HepG2 (cell line): Measurements from ENCODE around the gene LIF. TPM values are rescaled to one million over a fixed set of nuclear protein-coding genes. Genes with fewer than 3 reads are reported as not detected.
A peak's percentile ranks its signal among the peaks of the same experiment; 100 is the strongest.

Experiments
- ARNT2 ChIP-seq: sonication (generic); formaldehyde crosslinking; IDR thresholded peaks from 2 replicates; pipeline ENCODE4 v1.8.0; 2022; ENCODE audit warnings: mild to moderate bottlenecking, low read depth, missing genetic modification reagents, moderate library complexity
- ATF6 ChIP-seq: sonication (generic); formaldehyde crosslinking; conservative IDR thresholded peaks from 2 replicates; pipeline ENCODE4 v1.4.0; 2020; ENCODE audit warnings: missing genetic modification reagents
- ATM ChIP-seq: fragments of 450-650 bp; IDR thresholded peaks from 2 replicates; pipeline ENCODE4 v1.7.1; 2017; ENCODE audit warnings: mild to moderate bottlenecking, borderline replicate concordance
- BCL3 ChIP-seq: sonication (generic); formaldehyde crosslinking; IDR thresholded peaks from 2 replicates; pipeline ENCODE4 v1.5.1; 2020; ENCODE audit warnings: mild to moderate bottlenecking, missing genetic modification reagents, moderate library complexity
- E2F2 ChIP-seq: sonication (generic); formaldehyde crosslinking; IDR thresholded peaks from 2 replicates; pipeline ENCODE4 v1.4.0; 2020; ENCODE audit warnings: missing genetic modification reagents, borderline replicate concordance
- IRF9 ChIP-seq: sonication (generic); formaldehyde crosslinking; IDR thresholded peaks from 2 replicates; pipeline ENCODE4 v1.8.0; 2022; ENCODE audit warnings: missing genetic modification reagents, mild to moderate bottlenecking, borderline replicate concordance
- PAXIP1 ChIP-seq: sonication (generic); formaldehyde crosslinking; conservative IDR thresholded peaks from 2 replicates; pipeline ENCODE4 v1.4.0; 2020; ENCODE audit warnings: mild to moderate bottlenecking, missing genetic modification reagents, moderate library complexity
- TCF12 ChIP-seq, 2 experiments: fragments of 450-650 bp in 1 of 2; sonication (generic) in 1 of 2; formaldehyde crosslinking in 1 of 2; IDR thresholded peaks; 2 replicates each; pipeline versions ENCODE4 v1.6.1 to v1.8.0; 2017 to 2022; ENCODE audit warnings: antibody characterized with exemption in 1 of 2, mild to moderate bottlenecking in 1 of 2, missing genetic modification reagents in 1 of 2, moderate library complexity in 1 of 2
- ZNF101 ChIP-seq: sonication (generic); formaldehyde crosslinking; IDR thresholded peaks from 2 replicates; pipeline ENCODE4 v1.4.0; 2020; ENCODE audit warnings: mild to moderate bottlenecking, low read depth, missing genetic modification reagents, borderline replicate concordance
- ZNF331 ChIP-seq: sonication (generic); formaldehyde crosslinking; IDR thresholded peaks from 2 replicates; pipeline ENCODE4 v1.4.0; 2020; ENCODE audit warnings: missing genetic modification reagents
- ZNF550 ChIP-seq: sonication (generic); formaldehyde crosslinking; IDR thresholded peaks from 2 replicates; pipeline ENCODE4 v1.4.0; 2020; ENCODE audit warnings: mild to moderate bottlenecking, missing genetic modification reagents, borderline replicate concordance
- ZNF749 ChIP-seq: sonication (generic); formaldehyde crosslinking; IDR thresholded peaks from 2 replicates; pipeline ENCODE4 v1.8.0; 2022; ENCODE audit warnings: mild to moderate bottlenecking, missing genetic modification reagents, moderate library complexity, borderline replicate concordance
- ZNF792 ChIP-seq: IDR thresholded peaks from 2 replicates; pipeline ENCODE4 v1.6.1; 2016
- polyA plus RNA-seq, 8 experiments: library from polyadenylated mRNA; depleted of rRNA in 3 of 8; stranded (reverse) in 7 of 8; unstranded in 1 of 8; fragments of >200 nt; fragmentation: Illumina TruSeq in 4 of 8; extraction: Trizol in 4 of 8; gene quantifications; 2 replicates each; pipeline versions ENCODE4 v1.2.1 to v1.2.3, GENCODE V29; 2011 to 2016; ENCODE audit warnings: low read depth in 4 of 8, missing spikeins in 1 of 8, mixed read lengths in 1 of 8; ENCODE audit not compliant: insufficient read depth in 1 of 8
- total RNA-seq, 5 experiments: library from RNA; depleted of rRNA; stranded (reverse); fragments of >200 nt; fragmentation: Illumina TruSeq; extraction: Trizol; gene quantifications; 2 replicates each; pipeline ENCODE4 v1.2.3, GENCODE V29; 2016; ENCODE audit warnings: low read depth in 1 of 5
- TF ChIP-seq, protein P1 (sequence below): IDR thresholded peaks from 2 replicates; pipeline ENCODE4 v1.6.1; 2016; ENCODE audit warnings: missing biosample characterization, missing genetic modification reagents, low read depth
- TF ChIP-seq, protein P2 (sequence below): sonication (generic); formaldehyde crosslinking; IDR thresholded peaks from 2 replicates; pipeline ENCODE4 v1.9.0; 2022; ENCODE audit warnings: missing genetic modification reagents, mild to moderate bottlenecking, borderline replicate concordance

LIF gene
- total and polyA plus RNA-seq, 2 of the 13 experiments (the other 11 are each of a cell fraction or from before 2014, with no cell fraction given) = 3.6 to 8.5 TPM

DNA sequence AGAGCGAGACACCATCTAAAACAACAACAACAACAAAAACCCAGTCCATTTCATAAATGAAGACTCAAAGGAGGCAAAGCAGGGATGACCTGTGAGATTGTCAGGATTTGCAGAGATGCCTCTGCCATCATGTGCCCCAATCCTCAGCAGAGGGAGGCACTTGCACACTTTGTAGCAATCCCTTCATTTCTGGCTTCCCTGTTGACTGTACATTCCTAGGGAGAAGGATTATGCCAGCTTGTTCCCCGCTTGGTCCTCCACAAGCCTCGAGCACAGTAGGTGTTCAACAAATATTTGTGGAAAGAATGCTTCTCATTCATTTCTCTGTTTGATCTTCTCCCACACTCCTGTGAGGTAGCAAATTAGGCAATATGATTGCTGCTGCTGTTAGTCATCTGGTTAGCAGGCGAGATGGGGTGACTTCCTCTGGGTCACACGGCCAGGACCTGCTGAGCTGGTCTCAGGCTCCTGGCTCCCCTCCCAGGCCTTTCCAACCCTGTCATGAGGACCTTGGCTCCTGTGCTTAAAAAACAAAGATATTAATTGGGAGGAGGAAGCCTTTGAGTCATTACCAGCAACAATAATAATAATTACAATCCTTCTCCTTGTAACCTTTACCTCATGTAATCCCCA lies 34.1 kb downstream of the LIF start (continued):
- no peak for TF ChIP-seq ZNF550 (CRISPR knock-in tag)
- TF ChIP-seq ZNF331 (CRISPR knock-in tag) = peak; percentile 78
- TF ChIP-seq ATF6 (CRISPR knock-in tag) = no peak
- no peak for TF ChIP-seq ARNT2
- 0 out of 2 replicates have a peak, but pooled peaks have one; percentile 20 for TF ChIP-seq IRF9 (CRISPR knock-in tag)
- TF ChIP-seq ZNF749 (CRISPR knock-in tag) = 0 out of 2 replicates have a peak, but pooled peaks have one; percentile 39
- peak; percentile 74 for TF ChIP-seq PAXIP1
- no peak for TF ChIP-seq E2F2 (CRISPR knock-in tag)
- TF ChIP-seq BCL3 (CRISPR knock-in tag) = no peak
- TF ChIP-seq, protein P1, sequence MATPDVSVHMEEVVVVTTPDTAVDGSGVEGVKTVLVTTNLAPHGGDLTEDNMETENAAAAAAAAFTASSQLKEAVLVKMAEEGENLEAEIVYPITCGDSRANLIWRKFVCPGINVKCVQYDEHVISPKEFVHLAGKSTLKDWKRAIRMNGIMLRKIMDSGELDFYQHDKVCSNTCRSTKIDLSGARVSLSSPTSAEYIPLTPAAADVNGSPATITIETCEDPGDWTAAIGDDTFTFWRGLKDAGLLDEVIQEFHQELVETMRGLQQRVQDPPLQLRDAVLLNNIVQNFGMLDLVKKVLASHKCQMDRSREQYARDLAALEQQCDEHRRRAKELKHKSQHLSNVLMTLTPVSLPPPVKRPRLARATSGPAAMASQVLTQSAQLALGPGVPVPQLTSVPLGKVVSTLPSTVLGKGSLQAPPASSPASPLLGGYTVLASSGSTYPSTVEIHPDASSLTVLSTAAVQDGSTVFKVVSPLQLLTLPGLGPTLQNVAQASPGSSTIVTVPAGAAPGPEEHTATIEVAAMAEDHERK = no peak
- TF ChIP-seq ATM = no peak
- peak; percentile 48; the same call in 1 of the 2 replicates for TF ChIP-seq ZNF792 (CRISPR knock-in tag)
- TF ChIP-seq ZNF101 (CRISPR knock-in tag) = no peak
- TF ChIP-seq TCF12 (IDR thresholded peaks at IDR 0.05) = no peak
- TF ChIP-seq TCF12 (CRISPR knock-in tag; IDR thresholded peaks at IDR 0.05) = no peak
- TF ChIP-seq, protein P2, sequence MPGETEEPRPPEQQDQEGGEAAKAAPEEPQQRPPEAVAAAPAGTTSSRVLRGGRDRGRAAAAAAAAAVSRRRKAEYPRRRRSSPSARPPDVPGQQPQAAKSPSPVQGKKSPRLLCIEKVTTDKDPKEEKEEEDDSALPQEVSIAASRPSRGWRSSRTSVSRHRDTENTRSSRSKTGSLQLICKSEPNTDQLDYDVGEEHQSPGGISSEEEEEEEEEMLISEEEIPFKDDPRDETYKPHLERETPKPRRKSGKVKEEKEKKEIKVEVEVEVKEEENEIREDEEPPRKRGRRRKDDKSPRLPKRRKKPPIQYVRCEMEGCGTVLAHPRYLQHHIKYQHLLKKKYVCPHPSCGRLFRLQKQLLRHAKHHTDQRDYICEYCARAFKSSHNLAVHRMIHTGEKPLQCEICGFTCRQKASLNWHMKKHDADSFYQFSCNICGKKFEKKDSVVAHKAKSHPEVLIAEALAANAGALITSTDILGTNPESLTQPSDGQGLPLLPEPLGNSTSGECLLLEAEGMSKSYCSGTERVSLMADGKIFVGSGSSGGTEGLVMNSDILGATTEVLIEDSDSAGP (CRISPR knock-in tag) = no peak
